T-cell (primary cell): ENCODE data around the gene FRMD5. TPM values are rescaled to one million over a fixed set of nuclear protein-coding genes. Genes with fewer than 3 reads are reported as not detected.

Source experiments
- ATAC-seq, 4 experiments: fragments of 200-7000 bp in 3 of 4; fragments of 150-1000 bp in 1 of 4; cut with Tn5 transposase; replicated peaks in 1 of 4; 1 replicate in 3 of 4; 2 replicates in 1 of 4; pipeline ENCODE4 v1.10.0; 2021; ENCODE audit warnings: moderate library complexity in 3 of 4, mild to moderate bottlenecking in 2 of 4, moderate number of reproducible peaks in 1 of 4
- CTCF ChIA-PET, 2 donors: fragments of 300-600 bp; sonication (Branson Sonifier 250); formaldehyde crosslinking; loops; one replicate each; lab custom pipeline; 2022; ENCODE audit warnings: antibody characterized with exemption in 2 of 2; lab: Charles Lee
- POLR2A ChIA-PET, 2 donors: fragments of 300-600 bp; sonication (Branson Sonifier 250); formaldehyde crosslinking; loops; one replicate each; lab custom pipeline; 2022; ENCODE audit warnings: antibody characterized with exemption in 2 of 2; lab: Charles Lee
- DNase-seq, 35 experiments: peaks; one replicate each; pipeline versions ENCODE4 v3.0.0 to v3.0.0-alpha.2; 2013 to 2023
- H3K27ac ChIP-seq: one replicate; pipeline ENCODE4 v1.5.1; 2013; ENCODE audit warnings: low read length
- H3K27me3 ChIP-seq, 2 experiments: replicated peaks in 1 of 2; 1 replicate in 1 of 2; 2 replicates in 1 of 2; pipeline versions ENCODE4 v1.6.1 to v1.7.0; 2013; ENCODE audit warnings: low read length in 1 of 2, mixed read lengths in 1 of 2; ENCODE audit not compliant: control insufficient read depth in 2 of 2, insufficient read depth in 2 of 2; ENCODE audit errors: extremely low read depth in 1 of 2
- H3K36me3 ChIP-seq, 2 donors: 1 replicate in 1 of 2; 2 replicates in 1 of 2; pipeline versions ENCODE4 v1.6.1 to v1.7.0; 2013; ENCODE audit warnings: low read length in 1 of 2; ENCODE audit not compliant: control insufficient read depth in 2 of 2, insufficient read depth in 1 of 2; ENCODE audit errors: extremely low read depth in 1 of 2
- H3K4me1 ChIP-seq, 2 experiments: 1 replicate in 1 of 2; 2 replicates in 1 of 2; pipeline versions ENCODE4 v1.6.1 to v1.7.0; 2013; ENCODE audit warnings: low read length in 2 of 2, mixed read lengths in 1 of 2; ENCODE audit not compliant: insufficient read depth in 2 of 2, control insufficient read depth in 1 of 2; ENCODE audit errors: extremely low read depth in 1 of 2
- H3K4me3 ChIP-seq, 2 donors: 1 replicate in 1 of 2; 2 replicates in 1 of 2; pipeline versions ENCODE4 v1.5.1 to v1.7.0; 2013; ENCODE audit warnings: mild to moderate bottlenecking in 2 of 2, low read length in 1 of 2, moderate library complexity in 1 of 2; ENCODE audit not compliant: control insufficient read depth in 1 of 2; ENCODE audit errors: extremely low read depth in 1 of 2
- H3K9me3 ChIP-seq: 2 replicates; pipeline ENCODE4 v1.7.0; 2013
- H3K27ac Mint-ChIP-seq, 2 donors: one replicate each; pipeline ENCODE4 v1.8.0; 2020 to 2021; ENCODE audit warnings: mild to moderate bottlenecking in 2 of 2, mixed read lengths in 2 of 2
- H3K27me3 Mint-ChIP-seq, 2 donors: one replicate each; pipeline ENCODE4 v1.8.0; 2021 to 2022; ENCODE audit warnings: mixed read lengths in 2 of 2
- H3K36me3 Mint-ChIP-seq: one replicate; pipeline ENCODE4 v1.8.0; 2021; ENCODE audit warnings: mixed read lengths
- H3K4me1 Mint-ChIP-seq, 3 donors: one replicate each; pipeline ENCODE4 v1.8.0; 2020 to 2022; ENCODE audit warnings: mixed read lengths in 3 of 3, mild to moderate bottlenecking in 1 of 3
- H3K4me3 Mint-ChIP-seq, 3 donors: one replicate each; pipeline ENCODE4 v1.8.0; 2020 to 2022; ENCODE audit warnings: mild to moderate bottlenecking in 3 of 3, mixed read lengths in 3 of 3, moderate library complexity in 3 of 3
- H3K9me3 Mint-ChIP-seq, 3 donors: one replicate each; pipeline ENCODE4 v1.8.0; 2020 to 2022; ENCODE audit warnings: mixed read lengths in 3 of 3
- WGBS: methylation state at CpG from one replicate; pipeline ENCODE4 v1.1.5; 2013; ENCODE audit warnings: missing lambda C conversion rate; ENCODE audit not compliant: insufficient coverage; 5-methylcytosine and 5-hydroxymethylcytosine counted together
- total RNA-seq, 35 experiments: library from RNA in 6 of 35; stranded (reverse) in 6 of 35; fragments of 120-200 nt in 1 of 35; gene quantifications; one replicate each; pipeline versions ENCODE4 v1.2.1 to v1.2.4 and lab custom pipeline; 2013 to 2026

Gene FRMD5
- total RNA-seq, 5 donors from 2014 or later (not counting 1 experiment from before 2014, with no cell fraction given), result 0.09 to 0.26 (median 0.23) TPM; not detected in 2

DNA sequence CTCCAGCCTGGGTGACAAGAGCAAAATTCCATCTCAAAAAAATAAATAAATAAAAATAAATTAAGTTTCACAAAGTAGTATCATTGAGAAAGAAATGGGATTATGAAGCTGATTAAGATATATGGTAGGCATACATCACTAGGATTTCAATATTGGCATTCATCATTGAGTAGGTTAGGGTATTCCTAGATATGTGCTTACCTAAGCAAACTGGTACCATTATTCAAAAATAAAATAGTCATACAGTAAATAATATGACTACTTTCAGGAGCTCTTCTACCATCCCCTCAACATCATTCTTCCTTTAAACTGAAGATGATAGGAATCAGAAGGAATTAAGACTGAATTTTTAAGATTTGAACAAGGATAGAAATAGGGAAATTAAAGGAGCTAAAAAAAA is 66.6 kb downstream of the FRMD5 start:
- Histone ChIP-seq H3K9me3 (no peaks in the 10 kb centered on the region), H3K4me3 (no peak overlapping the region), H3K36me3 (no peaks in the 10 kb centered on the region), H3K4me1 (no peaks in the 10 kb centered on the region), H3K27ac (no peak overlapping the region), H3K27me3 (peaks cover 0 to 12% of the 10 kb centered on the region in 2 experiments)
- ATAC-seq (no peak), DNase-seq (no peak)
- H3K9me3 Mint-ChIP-seq, result no peaks in the 10 kb centered on the region
- no peak overlapping the region for H3K27ac Mint-ChIP-seq
- H3K36me3 Mint-ChIP-seq, result no peaks in the 10 kb centered on the region
- H3K4me1 Mint-ChIP-seq, result no peaks in the 10 kb centered on the region
- ChIA-PET POLR2A (no interaction called here), CTCF (interaction anchor here in 1 of 2 donors (0.6 kb wide), 1 partner anchor 33 kb away, joined by 3 read pairs; no protein-coding TSS in a partner anchor)
- no peak overlapping the region for H3K4me3 Mint-ChIP-seq
- peaks cover 18 to 21% of the 10 kb centered on the region in 2 donors for H3K27me3 Mint-ChIP-seq

DNA sequence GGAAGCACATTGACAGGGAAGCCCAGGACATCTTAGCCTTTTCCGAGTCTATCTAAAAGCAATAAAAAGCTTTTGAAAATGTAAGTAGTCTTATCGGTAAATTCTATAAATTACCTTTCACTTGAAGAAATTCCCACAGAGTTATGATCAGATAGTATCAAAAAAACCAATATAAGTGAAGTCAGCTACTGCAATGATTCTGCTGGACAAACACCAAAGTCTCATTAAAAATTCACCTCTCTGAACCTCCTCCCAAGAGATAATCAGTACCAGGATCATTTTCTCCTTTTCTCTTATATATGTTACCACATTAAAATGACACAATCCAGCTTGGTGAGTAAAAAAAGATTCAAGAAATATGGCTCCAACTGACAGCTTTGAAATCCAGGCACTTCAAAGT is 69.2 kb downstream of the FRMD5 start:
- ChIA-PET POLR2A (no interaction called here), CTCF (no interaction called here)
- WGBS, result no CpG with 5 or more reads among the region's 2 CpGs
- ATAC-seq, result no peak
- DNase-seq, result no peak
- Mint-ChIP-seq H3K4me3 (no peak overlapping the region), H3K27me3 (peaks cover 18 to 20% of the 10 kb centered on the region in 2 donors), H3K27ac (no peak overlapping the region), H3K9me3 (no peaks in the 10 kb centered on the region), H3K36me3 (no peaks in the 10 kb centered on the region), H3K4me1 (no peaks in the 10 kb centered on the region)
- no peaks in the 10 kb centered on the region for H3K4me1 ChIP-seq
- no peaks in the 10 kb centered on the region for H3K36me3 ChIP-seq
- peaks cover 0 to 14% of the 10 kb centered on the region in 2 experiments for H3K27me3 ChIP-seq
- no peak overlapping the region for H3K27ac ChIP-seq
- no peaks in the 10 kb centered on the region for H3K9me3 ChIP-seq
- no peak overlapping the region for H3K4me3 ChIP-seq

DNA sequence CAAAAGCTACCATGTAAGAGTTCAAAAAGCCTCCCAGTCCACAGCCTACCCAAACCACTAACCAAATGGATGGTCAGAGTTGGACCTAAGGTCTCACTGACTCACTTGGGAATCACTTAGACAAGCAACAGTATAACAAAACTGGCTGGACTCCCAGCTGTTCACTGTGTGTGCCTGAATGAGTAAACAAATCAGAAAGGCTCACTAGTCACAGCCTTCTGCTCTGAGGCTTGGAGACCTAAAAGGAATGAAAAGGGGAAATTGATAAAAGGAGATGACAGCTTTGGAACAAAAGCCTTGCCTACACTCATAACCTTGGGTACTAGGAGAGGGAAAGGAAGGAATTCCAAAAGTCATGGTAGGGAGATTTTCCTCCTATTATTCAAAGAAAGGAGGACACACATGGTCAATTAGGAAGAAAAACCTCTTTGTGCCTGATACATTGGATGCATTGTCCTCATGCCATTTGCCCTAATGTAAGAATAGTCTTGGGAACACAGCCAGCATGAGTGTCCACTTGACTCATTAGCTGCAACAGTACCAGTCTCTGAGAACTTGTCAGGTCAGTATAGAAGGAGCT is 92.3 kb downstream of the FRMD5 start:
- CTCF ChIA-PET, result no interaction called here
- H3K36me3 Mint-ChIP-seq, result no peaks in the 10 kb centered on the region
- POLR2A ChIA-PET, result no interaction called here
- H3K4me1 Mint-ChIP-seq, result no peaks in the 10 kb centered on the region
- H3K36me3 ChIP-seq, result no peaks in the 10 kb centered on the region
- no peaks in the 10 kb centered on the region for H3K9me3 Mint-ChIP-seq
- no peaks in the 10 kb centered on the region for H3K4me1 ChIP-seq
- H3K4me3 Mint-ChIP-seq, result no peak overlapping the region
- H3K27me3 ChIP-seq, result peaks cover 0 to 2% of the 10 kb centered on the region in 2 experiments
- DNase-seq (no peak), ATAC-seq (no peak)
- H3K27ac ChIP-seq, result no peak overlapping the region
- no peaks in the 10 kb centered on the region for H3K9me3 ChIP-seq
- peaks cover 9 to 11% of the 10 kb centered on the region in 2 donors for H3K27me3 Mint-ChIP-seq
- H3K27ac Mint-ChIP-seq, result no peak overlapping the region
- no peak overlapping the region for H3K4me3 ChIP-seq

DNA sequence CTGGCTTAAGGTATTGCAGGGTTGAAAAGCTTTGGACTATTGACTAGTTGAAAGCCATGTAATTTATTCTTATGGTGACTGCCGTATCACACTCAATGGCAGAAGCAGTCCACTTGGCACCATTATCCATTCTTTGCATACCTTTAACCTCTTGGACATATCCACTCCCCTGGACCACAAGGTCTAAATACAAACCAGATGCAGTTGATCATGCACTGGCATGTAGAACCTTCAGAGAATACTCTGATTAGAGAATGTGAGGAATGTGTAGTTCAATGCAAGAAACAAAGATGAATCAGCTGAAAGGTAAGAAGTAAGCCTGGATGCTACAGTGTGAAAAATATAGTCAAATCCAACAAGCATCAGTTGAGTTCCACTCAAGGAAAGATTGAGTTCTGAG is 93.1 kb downstream of the FRMD5 start:
- Histone ChIP-seq H3K4me1 (no peaks in the 10 kb centered on the region), H3K27ac (no peak overlapping the region), H3K9me3 (no peaks in the 10 kb centered on the region), H3K27me3 (peaks cover 0 to 2% of the 10 kb centered on the region in 2 experiments), H3K36me3 (no peaks in the 10 kb centered on the region), H3K4me3 (no peak overlapping the region)
- ChIA-PET POLR2A (no interaction called here), CTCF (no interaction called here)
- peaks cover 9 to 11% of the 10 kb centered on the region in 2 donors for H3K27me3 Mint-ChIP-seq
- H3K4me3 Mint-ChIP-seq, result no peak overlapping the region
- no CpG with 5 or more reads among the region's 1 CpG for WGBS
- no peaks in the 10 kb centered on the region for H3K36me3 Mint-ChIP-seq
- DNase-seq (no peak), ATAC-seq (no peak)
- no peak overlapping the region for H3K27ac Mint-ChIP-seq
- H3K4me1 Mint-ChIP-seq, result no peaks in the 10 kb centered on the region
- H3K9me3 Mint-ChIP-seq, result no peaks in the 10 kb centered on the region

DNA sequence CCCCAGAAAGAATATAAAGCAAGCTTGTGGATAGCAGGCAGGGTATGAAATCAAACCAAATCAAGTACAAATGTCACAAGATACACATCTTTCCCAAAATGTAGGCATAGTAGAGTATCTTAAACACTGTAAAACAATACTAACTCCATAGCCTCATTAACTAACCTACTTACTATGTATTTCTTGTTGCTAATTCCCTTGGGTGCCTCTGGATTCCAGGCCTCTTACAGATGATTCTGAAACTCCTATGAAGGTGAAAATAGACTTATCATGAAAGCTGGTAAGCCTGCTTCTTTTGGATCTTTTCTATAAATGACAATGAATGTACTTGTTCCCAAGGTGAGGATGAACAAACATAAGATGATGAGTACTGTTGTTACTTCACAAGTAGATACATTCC is 93.8 kb downstream of the FRMD5 start:
- ATAC-seq (no peak), DNase-seq (no peak)
- Mint-ChIP-seq H3K36me3 (no peaks in the 10 kb centered on the region), H3K27me3 (peaks cover 7 to 8% of the 10 kb centered on the region in 2 donors), H3K4me3 (no peak overlapping the region), H3K27ac (no peak overlapping the region), H3K9me3 (no peaks in the 10 kb centered on the region), H3K4me1 (no peaks in the 10 kb centered on the region)
- POLR2A ChIA-PET, result no interaction called here
- H3K27me3 ChIP-seq, result peaks cover 0 to 4% of the 10 kb centered on the region in 2 experiments
- no peaks in the 10 kb centered on the region for H3K9me3 ChIP-seq
- CTCF ChIA-PET, result no interaction called here
- no peaks in the 10 kb centered on the region for H3K36me3 ChIP-seq
- H3K4me3 ChIP-seq, result no peak overlapping the region
- H3K27ac ChIP-seq, result no peak overlapping the region
- no peaks in the 10 kb centered on the region for H3K4me1 ChIP-seq

DNA sequence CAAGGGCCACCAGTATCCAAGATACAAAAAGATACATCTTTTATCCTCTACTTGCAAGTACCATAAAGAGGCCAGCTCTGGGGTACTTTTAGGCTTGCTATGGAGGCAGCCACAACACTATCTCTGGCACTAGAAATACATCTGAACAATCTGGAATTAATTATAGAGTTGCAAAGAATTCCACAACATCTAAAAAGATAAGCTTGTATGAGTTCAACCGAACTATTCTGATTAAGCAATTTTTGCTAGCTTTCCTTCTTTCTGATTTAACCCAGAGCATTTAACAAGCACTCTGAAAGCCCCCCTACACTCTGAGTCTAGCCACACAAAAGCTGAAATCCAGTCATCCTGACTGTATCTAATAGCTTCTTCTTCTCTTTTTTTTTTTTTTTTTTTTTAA is 95.4 kb downstream of the FRMD5 start:
- Mint-ChIP-seq H3K36me3 (no peaks in the 10 kb centered on the region), H3K27me3 (peaks cover 12 to 14% of the 10 kb centered on the region in 2 donors), H3K9me3 (no peaks in the 10 kb centered on the region), H3K27ac (no peak overlapping the region), H3K4me3 (no peak overlapping the region), H3K4me1 (no peaks in the 10 kb centered on the region)
- H3K4me3 ChIP-seq, result no peak overlapping the region
- DNase-seq, result no peak
- POLR2A ChIA-PET, result interaction anchor here in 1 of 2 donors (0.7 kb wide), 1 partner anchor 1185 kb away, joined by 3 read pairs; no protein-coding TSS in a partner anchor
- H3K4me1 ChIP-seq, result no peaks in the 10 kb centered on the region
- H3K27me3 ChIP-seq, result peaks cover 0 to 5% of the 10 kb centered on the region in 2 experiments
- H3K9me3 ChIP-seq, result no peaks in the 10 kb centered on the region
- no CpG with 5 or more reads among the region's 1 CpG for WGBS
- no peak for ATAC-seq
- CTCF ChIA-PET, result interaction anchor here in 1 of 2 donors (0.7 kb wide), 1 partner anchor 108 kb away, joined by 3 read pairs; no protein-coding TSS in a partner anchor
- no peak overlapping the region for H3K27ac ChIP-seq
- H3K36me3 ChIP-seq, result no peaks in the 10 kb centered on the region

DNA sequence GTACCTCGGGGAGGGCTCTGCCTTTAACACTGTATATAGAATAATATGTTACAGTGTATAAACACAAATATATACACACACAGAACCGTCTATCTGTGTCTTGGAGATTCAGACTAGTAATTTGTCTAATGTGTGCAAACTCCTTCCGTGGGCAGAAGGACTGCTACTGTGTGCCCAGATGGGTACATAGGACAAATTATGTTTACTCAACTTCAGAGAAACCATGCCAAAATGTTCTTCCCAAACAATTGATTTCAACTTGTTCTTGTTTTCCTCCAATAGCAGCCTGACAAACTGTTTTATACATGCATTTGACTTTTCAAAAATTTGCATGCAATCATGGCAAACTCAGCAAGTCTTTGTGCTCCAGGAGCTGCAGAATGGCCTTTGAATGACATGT is 97.5 kb downstream of the FRMD5 start:
- H3K27ac ChIP-seq, result no peak overlapping the region
- Mint-ChIP-seq H3K27ac (no peak overlapping the region), H3K4me3 (no peak overlapping the region), H3K36me3 (no peaks in the 10 kb centered on the region), H3K27me3 (peaks cover 14 to 26% of the 10 kb centered on the region in 2 donors), H3K4me1 (no peaks in the 10 kb centered on the region), H3K9me3 (no peaks in the 10 kb centered on the region)
- no peaks in the 10 kb centered on the region for H3K36me3 ChIP-seq
- 0% methylated on average over 1 of the region's 3 CpGs for WGBS
- H3K4me3 ChIP-seq, result no peak overlapping the region
- CTCF ChIA-PET, result no interaction called here
- POLR2A ChIA-PET, result no interaction called here
- DNase-seq (no peak), ATAC-seq (no peak)
- H3K27me3 ChIP-seq, result peaks cover 0 to 5% of the 10 kb centered on the region in 2 experiments
- no peaks in the 10 kb centered on the region for H3K9me3 ChIP-seq
- no peaks in the 10 kb centered on the region for H3K4me1 ChIP-seq
